Esophagus squamous epithelium (tissue), 5 donors: ENCODE results near the gene TSGA10. TPM values are rescaled to one million over a fixed set of nuclear protein-coding genes. Genes with fewer than 3 reads are reported as not detected.

Source experiments
- DNase-seq: peaks from one replicate; lab custom pipeline; 2025; lab: John Stamatoyannopoulos, UW
- H3K27ac ChIP-seq, 4 donors: fragments of 200-600 bp; sonication (generic); one replicate each; pipeline ENCODE4 v1.5.1; 2016 to 2019; ENCODE audit warnings: mild to moderate bottlenecking in 1 of 4
- H3K27me3 ChIP-seq, 4 donors: fragments of 200-600 bp; sonication (generic); 1 replicate in 3 of 4; 2 replicates in 1 of 4; pipeline versions ENCODE4 v1.5.1 to v1.6.0; 2017 to 2021; ENCODE audit warnings: antibody characterized with exemption in 1 of 4
- H3K36me3 ChIP-seq, 3 donors: fragments of 200-600 bp; sonication (generic); one replicate each; pipeline ENCODE4 v1.5.1; 2016 to 2019
- H3K4me1 ChIP-seq, 3 donors: fragments of 200-600 bp; sonication (generic); one replicate each; pipeline ENCODE4 v1.5.1; 2017 to 2019
- H3K4me3 ChIP-seq, 4 donors: fragments of 200-600 bp; sonication (generic); 1 replicate in 3 of 4; 2 replicates in 1 of 4; pipeline ENCODE4 v1.5.1; 2016 to 2019; ENCODE audit warnings: mild to moderate bottlenecking in 2 of 4, moderate library complexity in 1 of 4
- H3K9me3 ChIP-seq, 3 donors: fragments of 200-600 bp; sonication (generic); one replicate each; pipeline ENCODE4 v1.5.1; 2016 to 2019
- CTCF ChIP-seq, 6 experiments: fragments of 450-650 bp in 4 of 6; fragments of 200-600 bp in 2 of 6; sonication (generic) in 2 of 6; IDR thresholded peaks; one replicate each; pipeline ENCODE4 v1.5.1; 2016 to 2019; ENCODE audit warnings: antibody characterized with exemption in 6 of 6, mild to moderate bottlenecking in 4 of 6, moderate library complexity in 4 of 6
- POLR2A ChIP-seq, 4 donors: fragments of 450-650 bp; IDR thresholded peaks; one replicate each; pipeline ENCODE4 v1.6.1; 2017; ENCODE audit warnings: antibody characterized with exemption in 4 of 4, mild to moderate bottlenecking in 4 of 4, moderate library complexity in 3 of 4
- WGBS, 2 donors: methylation state at CpG; one replicate each; pipeline ENCODE4 v1.1.5; 2018; 5-methylcytosine and 5-hydroxymethylcytosine counted together
- intact Hi-C: fragments of 100-400 bp; cut with DNase I; formaldehyde crosslinking; loops from one replicate; pipeline ENCODE4 v1.15.0; 2022
- total RNA-seq, 4 donors: library from RNA; depleted of rRNA; stranded (reverse); fragments of >200 nt; gene quantifications; one replicate each; pipeline ENCODE4 v1.1.0, GENCODE V29; 2016
- donor health status: DM: yes; HTN: yes; CAD: no.

Gene TSGA10
- total RNA-seq, 4 donors from 2014 or later: 2.3 to 12.1 (median 4.8) TPM

- TF ChIP-seq POLR2A (IDR thresholded peaks at IDR 0.05): no peak
- TF ChIP-seq CTCF (IDR thresholded peaks at IDR 0.05): no peak
- Histone ChIP-seq H3K27me3 (no peaks in the 10 kb centered on the region), H3K4me1 (no peaks in the 10 kb centered on the region), H3K36me3 (no peaks in the 10 kb centered on the region), H3K9me3 (no peaks in the 10 kb centered on the region), H3K4me3 (no peak overlapping the region), H3K27ac (no peak overlapping the region)
- WGBS, 2 donors: 44 to 51% methylated on average over 6 of the region's 6 CpGs
- intact Hi-C loops: no loop called here
- no peak for DNase-seq
Observed at GRCh38 chr2:99032786-99033185, 122.0 kb downstream of the TSGA10 start.

GRCh38 chr2:99032001-99032400, 122.7 kb downstream of the TSGA10 start:
- Histone ChIP-seq H3K9me3 (no peaks in the 10 kb centered on the region), H3K27me3 (no peaks in the 10 kb centered on the region), H3K27ac (no peak overlapping the region), H3K4me3 (no peak overlapping the region), H3K4me1 (no peaks in the 10 kb centered on the region), H3K36me3 (no peaks in the 10 kb centered on the region)
- intact Hi-C loops: no loop called here
- 73 to 78% methylated on average over 2 of the region's 2 CpGs for WGBS, 2 donors
- DNase-seq: no peak
- TF ChIP-seq POLR2A (IDR thresholded peaks at IDR 0.05): no peak
- TF ChIP-seq CTCF (IDR thresholded peaks at IDR 0.05): no peak

- no peaks in the 10 kb centered on the region for H3K27me3 ChIP-seq
Observed at GRCh38 chr2:99031481-99031880, 123.3 kb downstream of the TSGA10 start.

GRCh38 chr2:99028558-99028957, 126.2 kb downstream of the TSGA10 start:
- Histone ChIP-seq H3K4me3 (no peak overlapping the region), H3K36me3 (no peaks in the 10 kb centered on the region), H3K4me1 (no peaks in the 10 kb centered on the region), H3K27ac (no peak overlapping the region), H3K9me3 (no peaks in the 10 kb centered on the region), H3K27me3 (no peaks in the 10 kb centered on the region)
- 63 to 67% methylated on average over 4 of the region's 4 CpGs for WGBS, 2 donors
- TF ChIP-seq CTCF (IDR thresholded peaks at IDR 0.05) (no peak), POLR2A (IDR thresholded peaks at IDR 0.05) (no peak)
- intact Hi-C loops: no loop called here
- DNase-seq: no peak

More at GRCh38 chr2:99031481-99031880, 123.3 kb downstream of the TSGA10 start:
- no peak for DNase-seq
- Histone ChIP-seq H3K9me3 (no peaks in the 10 kb centered on the region), H3K27ac (no peak overlapping the region), H3K36me3 (no peaks in the 10 kb centered on the region), H3K4me1 (no peaks in the 10 kb centered on the region), H3K4me3 (no peak overlapping the region)
- no peak for TF ChIP-seq CTCF (IDR thresholded peaks at IDR 0.05)
- no peak for TF ChIP-seq POLR2A (IDR thresholded peaks at IDR 0.05)
- intact Hi-C loops: no loop called here
- WGBS, 2 donors: 68 to 80% methylated on average over 3 of the region's 3 CpGs

GRCh38 chr2:99027856-99028255, 126.9 kb downstream of the TSGA10 start:
- Histone ChIP-seq H3K9me3 (no peaks in the 10 kb centered on the region), H3K27ac (no peak overlapping the region), H3K4me3 (no peak overlapping the region), H3K27me3 (no peaks in the 10 kb centered on the region), H3K36me3 (no peaks in the 10 kb centered on the region), H3K4me1 (no peaks in the 10 kb centered on the region)
- intact Hi-C loops: no loop called here
- WGBS, 2 donors: 55 to 59% methylated on average over 4 of the region's 4 CpGs
- no peak for DNase-seq
- TF ChIP-seq CTCF (IDR thresholded peaks at IDR 0.05) (no peak), POLR2A (IDR thresholded peaks at IDR 0.05) (no peak)
